Fibroblast of lung (primary cell): ENCODE data around the gene GATA5. TPM values are rescaled to one million over a fixed set of nuclear protein-coding genes. Genes with fewer than 3 reads are reported as not detected.

Source experiments
- DNase-seq, 2 donors: peaks; one replicate each; pipeline versions ENCODE4 v3.0.0 to v3.0.0-alpha.2; 2010; ENCODE audit warnings: low read depth in 2 of 2
- H2AFZ ChIP-seq: 2 replicates; pipeline ENCODE4 v1.5.1; 2012; ENCODE audit warnings: low read length, control low read depth, inconsistent platforms
- H3K27ac ChIP-seq: 2 replicates; pipeline ENCODE4 v1.5.1; 2011; ENCODE audit warnings: low read length, control low read depth; ENCODE audit not compliant: insufficient read depth
- H3K27me3 ChIP-seq: 2 replicates; pipeline ENCODE4 v1.5.1; 2011; ENCODE audit warnings: mild to moderate bottlenecking, low read length; ENCODE audit not compliant: control insufficient read depth, insufficient read depth
- H3K36me3 ChIP-seq: 2 replicates; pipeline ENCODE4 v1.5.1; 2011; ENCODE audit warnings: low read length; ENCODE audit not compliant: control insufficient read depth, insufficient read depth
- H3K4me1 ChIP-seq: 2 replicates; pipeline ENCODE4 v1.5.1; 2011; ENCODE audit warnings: low read length; ENCODE audit not compliant: control insufficient read depth, insufficient read depth; ENCODE audit errors: extremely low read depth
- H3K4me2 ChIP-seq: 2 replicates; pipeline ENCODE4 v1.5.1; 2011; ENCODE audit warnings: low read length, control low read depth; ENCODE audit not compliant: insufficient read depth; ENCODE audit errors: extremely low read depth
- H3K4me3 ChIP-seq, 4 experiments: fragments of 200-600 bp in 1 of 4; sonication (generic) in 1 of 4; replicated peaks in 1 of 4; 2 replicates each; pipeline ENCODE4 v1.5.1; 2011 to 2016; ENCODE audit warnings: low read length in 4 of 4, low read depth in 3 of 4, mild to moderate bottlenecking in 3 of 4, control low read depth in 2 of 4, inconsistent platforms in 1 of 4, mixed read lengths in 1 of 4; ENCODE audit not compliant: insufficient read depth in 1 of 4; ENCODE audit errors: control extremely low read depth in 1 of 4
- H3K79me2 ChIP-seq: 2 replicates; pipeline ENCODE4 v1.5.1; 2012; ENCODE audit warnings: mild to moderate bottlenecking, low read length, inconsistent platforms; ENCODE audit not compliant: control insufficient read depth, insufficient read depth
- H3K9ac ChIP-seq: 2 replicates; pipeline ENCODE4 v1.5.1; 2011; ENCODE audit warnings: mild to moderate bottlenecking, low read length, control low read depth; ENCODE audit not compliant: insufficient read depth
- H3K9me3 ChIP-seq: 2 replicates; pipeline ENCODE4 v1.5.1; 2012; ENCODE audit warnings: low read depth, low read length; ENCODE audit not compliant: control insufficient read depth, insufficient read depth
- H4K20me1 ChIP-seq: 2 replicates; pipeline ENCODE4 v1.5.1; 2011; ENCODE audit warnings: low read length; ENCODE audit not compliant: control insufficient read depth, insufficient read depth; ENCODE audit errors: extremely low read depth
- CTCF ChIP-seq, 2 donors: IDR thresholded peaks in 1 of 2; conservative IDR thresholded peaks in 1 of 2; 1 replicate in 1 of 2; 2 replicates in 1 of 2; pipeline ENCODE4 v1.5.1; 2011 to 2012; ENCODE audit warnings: low read length in 2 of 2, control low read depth in 1 of 2, inconsistent platforms in 1 of 2, low read depth in 1 of 2, mild to moderate bottlenecking in 1 of 2
- EZH2 ChIP-seq: IDR thresholded peaks from 2 replicates; pipeline ENCODE4 v1.5.1; 2012; ENCODE audit warnings: low read length, control low read depth, mild to moderate bottlenecking; ENCODE audit errors: missing control alignments
- polyA minus RNA-seq: library from RNA; depleted of rRNA, polyadenylated mRNA; stranded (reverse); fragments of >200 nt; gene quantifications from 2 replicates; pipeline ENCODE4 v1.2.3, GENCODE V29; 2011; ENCODE audit warnings: low replicate concordance
- polyA plus RNA-seq, 2 donors: library from polyadenylated mRNA; depleted of rRNA in 1 of 2; stranded (reverse) in 1 of 2; unstranded in 1 of 2; fragments of >200 nt; gene quantifications; 2 replicates each; pipeline ENCODE4 v1.2.1, GENCODE V29; 2011 to 2012; ENCODE audit warnings: missing spikeins in 1 of 2
- total RNA-seq: library from RNA; depleted of rRNA; stranded (reverse); fragments of >200 nt; gene quantifications from 2 replicates; pipeline ENCODE4 v1.2.1, GENCODE V29; 2014

Gene GATA5, protein sequence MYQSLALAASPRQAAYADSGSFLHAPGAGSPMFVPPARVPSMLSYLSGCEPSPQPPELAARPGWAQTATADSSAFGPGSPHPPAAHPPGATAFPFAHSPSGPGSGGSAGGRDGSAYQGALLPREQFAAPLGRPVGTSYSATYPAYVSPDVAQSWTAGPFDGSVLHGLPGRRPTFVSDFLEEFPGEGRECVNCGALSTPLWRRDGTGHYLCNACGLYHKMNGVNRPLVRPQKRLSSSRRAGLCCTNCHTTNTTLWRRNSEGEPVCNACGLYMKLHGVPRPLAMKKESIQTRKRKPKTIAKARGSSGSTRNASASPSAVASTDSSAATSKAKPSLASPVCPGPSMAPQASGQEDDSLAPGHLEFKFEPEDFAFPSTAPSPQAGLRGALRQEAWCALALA
- 0.26 and 0.83 TPM in 2 replicates for total RNA-seq
- polyA plus RNA-seq = 0.02 and 0.08 TPM in 2 replicates
- 0.05 and 0.10 TPM in 2 replicates for polyA plus RNA-seq (2012)
- 0.12 TPM in 1 of 2 replicates, not detected in the other for polyA minus RNA-seq

GRCh38 chr20:62475772-62476055 is at the start of gene GATA5:
Gene GATA5 (minus strand): TSS chr20:62475995. CDS start chr20:62475521, 474 bp downstream.
- DNase-seq = no peak
- no peak within 1 kb of the TSS for H3K9ac ChIP-seq
- peaks cover 18% of the 10 kb centered on the region for H3K27me3 ChIP-seq
- H3K9me3 ChIP-seq = no peaks in the 10 kb centered on the region
- no peak within 1 kb of the TSS for H3K27ac ChIP-seq
- no peaks in the 10 kb centered on the region for H4K20me1 ChIP-seq
- H2AFZ ChIP-seq = no peak within 1 kb of the TSS
- H3K4me3 ChIP-seq = peak within 1 kb of the TSS in 1 of 4 experiments; percentile 28
- H3K4me1 ChIP-seq = no peaks in the 10 kb centered on the region
- H3K4me2 ChIP-seq = no peak within 1 kb of the TSS
- no peak for TF ChIP-seq EZH2
- no peak for TF ChIP-seq CTCF (conservative IDR thresholded peaks at IDR 0.05 in 1 of 2, IDR thresholded peaks at IDR 0.05 in 1 of 2; ENCODE audit: low read depth in 1 of 2, low read length in 2 of 2)
- no peaks in the 10 kb centered on the region for H3K36me3 ChIP-seq
- no peaks in the 10 kb centered on the region for H3K79me2 ChIP-seq

DNA sequence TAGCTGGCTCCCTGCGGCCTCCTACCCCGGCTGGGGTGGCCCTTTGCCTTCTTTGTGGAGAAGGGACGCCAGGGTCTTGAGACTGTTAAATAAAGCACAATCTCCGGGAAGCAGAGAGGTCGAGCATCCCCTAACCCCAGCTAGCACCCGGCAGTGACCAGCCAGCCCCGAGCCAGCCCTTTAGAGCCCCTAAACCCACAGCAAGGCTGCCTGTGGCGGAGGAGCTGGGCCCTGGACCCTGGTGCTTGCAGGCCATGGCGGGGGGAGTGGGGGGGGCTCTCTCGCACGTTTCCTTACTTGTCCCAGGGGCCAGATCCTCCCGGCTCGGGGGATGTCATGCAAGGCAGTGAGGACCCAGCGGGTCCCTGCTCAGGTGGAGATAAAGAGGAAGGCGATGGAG is 49.2 kb upstream of the GATA5 start:
- Histone ChIP-seq H2AFZ (no peak overlapping the region), H3K36me3 (no peaks in the 10 kb centered on the region), H3K4me1 (no peaks in the 10 kb centered on the region), H3K27ac (no peak overlapping the region), H3K4me2 (no peak overlapping the region), H3K27me3 (peaks cover 16% of the 10 kb centered on the region), H3K4me3 (no peak overlapping the region), H3K9ac (no peak overlapping the region), H3K9me3 (no peaks in the 10 kb centered on the region), H3K79me2 (no peaks in the 10 kb centered on the region), H4K20me1 (no peaks in the 10 kb centered on the region)
- TF ChIP-seq CTCF (conservative IDR thresholded peaks at IDR 0.05 in 1 of 2, IDR thresholded peaks at IDR 0.05 in 1 of 2; ENCODE audit: low read depth in 1 of 2, low read length in 2 of 2) = no peak
- TF ChIP-seq EZH2 = no peak
- DNase-seq = no peak

DNA sequence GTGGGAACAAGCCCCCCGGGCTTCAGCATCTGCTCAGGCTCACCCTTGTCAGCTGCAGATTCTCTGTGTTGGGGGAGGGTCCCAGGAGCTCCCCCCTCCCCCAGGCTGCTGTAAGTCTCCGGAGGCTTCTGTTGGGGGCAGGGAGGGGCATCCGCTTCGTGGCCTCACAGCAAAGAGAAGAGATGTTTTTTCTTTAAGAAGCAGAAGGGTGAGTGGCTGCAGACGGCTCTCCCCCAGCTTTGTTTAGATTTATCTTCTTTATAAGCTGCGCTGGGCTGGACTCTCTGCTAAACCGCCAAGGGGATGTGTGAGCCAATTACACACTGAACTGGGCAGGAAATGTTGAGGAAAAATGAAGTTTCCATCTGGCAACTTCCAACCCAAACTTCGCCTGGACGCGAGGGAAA is 48.7 kb upstream of the GATA5 start:
- Histone ChIP-seq H3K79me2 (no peaks in the 10 kb centered on the region), H4K20me1 (no peaks in the 10 kb centered on the region), H3K4me2 (no peak overlapping the region), H3K4me3 (no peak overlapping the region), H3K27me3 (peaks cover 16% of the 10 kb centered on the region), H3K4me1 (no peaks in the 10 kb centered on the region), H3K27ac (no peak overlapping the region), H2AFZ (no peak overlapping the region), H3K9ac (no peak overlapping the region), H3K36me3 (no peaks in the 10 kb centered on the region), H3K9me3 (no peaks in the 10 kb centered on the region)
- DNase-seq = peak in 1 of 2 donors; percentile 8
- TF ChIP-seq CTCF (conservative IDR thresholded peaks at IDR 0.05 in 1 of 2, IDR thresholded peaks at IDR 0.05 in 1 of 2; ENCODE audit: low read depth in 1 of 2, low read length in 2 of 2) = no peak
- no peak for TF ChIP-seq EZH2
